Measurements from ENCODE around the gene UBR4. TPM values are rescaled to one million over a fixed set of nuclear protein-coding genes. Genes with fewer than 3 reads are reported as not detected.

Gene UBR4
- total and polyA plus RNA-seq, 4 experiments from 2014 or later: 3.8 to 154 (median 89.6) TPM

GRCh38 chr1:19044975-19045831, 164.9 kb downstream of the UBR4 start:
- Histone ChIP-seq H3K27me3 (ENCODE audit: insufficient read depth, low read length) (no peaks in the 10 kb centered on the region), H3K4me3 (ENCODE audit: low read length in 2 of 2) (no peak overlapping the region), H3K9me3 (ENCODE audit: control insufficient read depth in 1 of 2, low read length in 2 of 2) (no peaks in the 10 kb centered on the region), H3K27ac (ENCODE audit: low read depth, low read length) (no peak overlapping the region), H3K4me1 (ENCODE audit: insufficient read depth, low read length) (no peaks in the 10 kb centered on the region), H3K36me3 (ENCODE audit: insufficient read depth, low read length) (no peaks in the 10 kb centered on the region)
- ChIA-PET POLR2A (ENCODE audit: partially characterized antibody) (no interaction called here), CTCF (ENCODE audit: partially characterized antibody) (no interaction called here)
- H3K9me3 Mint-ChIP-seq: no peaks in the 10 kb centered on the region
- intact Hi-C loops (cut with micrococcal nuclease): no loop called here
- H3K4me3 Mint-ChIP-seq: peak overlapping the region in 1 of 8 donors; percentile 12
- no peak overlapping the region for H3K27ac Mint-ChIP-seq
- no peaks in the 10 kb centered on the region for H3K36me3 Mint-ChIP-seq
- H3K27me3 Mint-ChIP-seq: peaks cover 3 to 22% of the 10 kb centered on the region in 2 donors
- no peak for DNase-seq
- peaks cover 0 to 10% (median under 1%) of the 10 kb centered on the region in 4 donors for H3K4me1 Mint-ChIP-seq

- no peaks in the 10 kb centered on the region for H3K36me3 ChIP-seq (ENCODE audit: insufficient read depth, low read length)
- POLR2A ChIA-PET (ENCODE audit: partially characterized antibody): interaction anchor here (2.6 kb wide), 1 partner anchor 30 kb away, joined by 6 read pairs; no protein-coding TSS in a partner anchor
- Mint-ChIP-seq H3K27ac (no peak overlapping the region), H3K9me3 (no peaks in the 10 kb centered on the region), H3K36me3 (no peaks in the 10 kb centered on the region), H3K4me3 (no peak overlapping the region), H3K27me3 (peaks cover 6 to 26% of the 10 kb centered on the region in 2 donors), H3K4me1 (peaks cover 0 to 10% (median under 1%) of the 10 kb centered on the region in 4 donors)
- no peak for DNase-seq
- H3K27me3 ChIP-seq (ENCODE audit: insufficient read depth, low read length): no peaks in the 10 kb centered on the region
- H3K9me3 ChIP-seq (ENCODE audit: control insufficient read depth in 1 of 2, low read length in 2 of 2): no peaks in the 10 kb centered on the region
- CTCF ChIA-PET (ENCODE audit: partially characterized antibody): no interaction called here
- H3K4me3 ChIP-seq (ENCODE audit: low read length in 2 of 2): no peak overlapping the region
- no peaks in the 10 kb centered on the region for H3K4me1 ChIP-seq (ENCODE audit: insufficient read depth, low read length)
- H3K27ac ChIP-seq (ENCODE audit: low read depth, low read length): no peak overlapping the region
- intact Hi-C loops (cut with micrococcal nuclease): no loop called here
Observed at GRCh38 chr1:19044471-19044870, 165.6 kb downstream of the UBR4 start.

- ChIA-PET CTCF (ENCODE audit: partially characterized antibody) (no interaction called here), POLR2A (ENCODE audit: partially characterized antibody) (interaction anchor here (2.6 kb wide), 1 partner anchor 31 kb away, joined by 6 read pairs; no protein-coding TSS in a partner anchor)
- Histone ChIP-seq H3K9me3 (ENCODE audit: control insufficient read depth in 1 of 2, low read length in 2 of 2) (no peaks in the 10 kb centered on the region), H3K27ac (ENCODE audit: low read depth, low read length) (no peak overlapping the region), H3K4me3 (ENCODE audit: low read length in 2 of 2) (no peak overlapping the region), H3K4me1 (ENCODE audit: insufficient read depth, low read length) (no peaks in the 10 kb centered on the region), H3K36me3 (ENCODE audit: insufficient read depth, low read length) (no peaks in the 10 kb centered on the region), H3K27me3 (ENCODE audit: insufficient read depth, low read length) (no peaks in the 10 kb centered on the region)
- no peak for DNase-seq
- no peaks in the 10 kb centered on the region for H3K9me3 Mint-ChIP-seq
- H3K4me3 Mint-ChIP-seq: no peak overlapping the region
- H3K36me3 Mint-ChIP-seq: no peaks in the 10 kb centered on the region
- H3K27me3 Mint-ChIP-seq: peaks cover 8 to 29% of the 10 kb centered on the region in 2 donors
- no peak overlapping the region for H3K27ac Mint-ChIP-seq
- peaks cover 0 to 10% (median under 1%) of the 10 kb centered on the region in 4 donors for H3K4me1 Mint-ChIP-seq
- intact Hi-C loops (cut with micrococcal nuclease): no loop called here
Observed at GRCh38 chr1:19043579-19044443, 166.3 kb downstream of the UBR4 start.

- Mint-ChIP-seq H3K9me3 (no peaks in the 10 kb centered on the region), H3K27ac (no peak overlapping the region), H3K4me3 (no peak overlapping the region), H3K27me3 (peaks cover 8 to 29% of the 10 kb centered on the region in 2 donors), H3K36me3 (no peaks in the 10 kb centered on the region), H3K4me1 (peaks cover 0 to 6% (median under 1%) of the 10 kb centered on the region in 4 donors)
- ChIA-PET POLR2A (ENCODE audit: partially characterized antibody) (interaction anchor here (2.6 kb wide), 1 partner anchor 32 kb away, joined by 6 read pairs; no protein-coding TSS in a partner anchor), CTCF (ENCODE audit: partially characterized antibody) (no interaction called here)
- H3K27ac ChIP-seq (ENCODE audit: low read depth, low read length): no peak overlapping the region
- H3K36me3 ChIP-seq (ENCODE audit: insufficient read depth, low read length): no peaks in the 10 kb centered on the region
- H3K9me3 ChIP-seq (ENCODE audit: control insufficient read depth in 1 of 2, low read length in 2 of 2): no peaks in the 10 kb centered on the region
- no peaks in the 10 kb centered on the region for H3K4me1 ChIP-seq (ENCODE audit: insufficient read depth, low read length)
- no peak for DNase-seq
- no peaks in the 10 kb centered on the region for H3K27me3 ChIP-seq (ENCODE audit: insufficient read depth, low read length)
- intact Hi-C loops (cut with micrococcal nuclease): no loop called here
- H3K4me3 ChIP-seq (ENCODE audit: low read length in 2 of 2): no peak overlapping the region
Observed at GRCh38 chr1:19042675-19043578, 167.1 kb downstream of the UBR4 start.

- no peak overlapping the region for H3K27ac ChIP-seq (ENCODE audit: low read depth, low read length)
- H3K4me3 ChIP-seq (ENCODE audit: low read length in 2 of 2): no peak overlapping the region
- no peak overlapping the region for H3K27ac Mint-ChIP-seq
- no peak overlapping the region for H3K4me3 Mint-ChIP-seq
- no peaks in the 10 kb centered on the region for H3K27me3 ChIP-seq (ENCODE audit: insufficient read depth, low read length)
- H3K36me3 Mint-ChIP-seq: no peaks in the 10 kb centered on the region
- H3K4me1 ChIP-seq (ENCODE audit: insufficient read depth, low read length): no peaks in the 10 kb centered on the region
- H3K9me3 Mint-ChIP-seq: no peaks in the 10 kb centered on the region
- H3K27me3 Mint-ChIP-seq: peaks cover 12 to 30% of the 10 kb centered on the region in 2 donors
- H3K4me1 Mint-ChIP-seq: peaks cover 0 to under 1% (median 0%) of the 10 kb centered on the region in 4 donors
- no peaks in the 10 kb centered on the region for H3K36me3 ChIP-seq (ENCODE audit: insufficient read depth, low read length)
- no peaks in the 10 kb centered on the region for H3K9me3 ChIP-seq (ENCODE audit: control insufficient read depth in 1 of 2, low read length in 2 of 2)
- DNase-seq: no peak
- intact Hi-C loops (cut with micrococcal nuclease): no loop called here
- ChIA-PET CTCF (ENCODE audit: partially characterized antibody) (no interaction called here), POLR2A (ENCODE audit: partially characterized antibody) (no interaction called here)
Observed at GRCh38 chr1:19040010-19040680, 169.9 kb downstream of the UBR4 start.

GRCh38 chr1:19038732-19039131, 171.3 kb downstream of the UBR4 start:
- peaks cover 12 to 28% of the 10 kb centered on the region in 2 donors for H3K27me3 Mint-ChIP-seq
- no peak overlapping the region for H3K27ac Mint-ChIP-seq
- no peaks in the 10 kb centered on the region for H3K4me1 Mint-ChIP-seq
- no peaks in the 10 kb centered on the region for H3K27me3 ChIP-seq (ENCODE audit: insufficient read depth, low read length)
- DNase-seq: no peak
- H3K4me3 ChIP-seq (ENCODE audit: low read length in 2 of 2): no peak overlapping the region
- H3K27ac ChIP-seq (ENCODE audit: low read depth, low read length): no peak overlapping the region
- H3K36me3 ChIP-seq (ENCODE audit: insufficient read depth, low read length): no peaks in the 10 kb centered on the region
- ChIA-PET CTCF (ENCODE audit: partially characterized antibody) (no interaction called here), POLR2A (ENCODE audit: partially characterized antibody) (interaction anchor here (0.7 kb wide), 1 partner anchor 9 kb away, joined by 3 read pairs; no protein-coding TSS in a partner anchor)
- no peaks in the 10 kb centered on the region for H3K36me3 Mint-ChIP-seq
- intact Hi-C loops (cut with micrococcal nuclease): no loop called here
- no peaks in the 10 kb centered on the region for H3K9me3 ChIP-seq (ENCODE audit: control insufficient read depth in 1 of 2, low read length in 2 of 2)
- H3K9me3 Mint-ChIP-seq: no peaks in the 10 kb centered on the region
- no peaks in the 10 kb centered on the region for H3K4me1 ChIP-seq (ENCODE audit: insufficient read depth, low read length)
- no peak overlapping the region for H3K4me3 Mint-ChIP-seq

Measured in CD4-positive, alpha-beta memory T cell (primary cell).